IPS DF 6.9 (cell line): ENCODE results near the gene RASA3.

Experiments used
- DNase-seq: peaks from one replicate; pipeline ENCODE4 v3.0.0-alpha.2; 2013; ENCODE audit warnings: low read depth, low spot score
- H3K27ac ChIP-seq: one replicate; pipeline ENCODE4 v1.5.1; 2013; ENCODE audit warnings: low read length, control low read depth
- H3K27me3 ChIP-seq: 2 replicates; pipeline ENCODE4 v1.6.1; 2013; ENCODE audit warnings: mild to moderate bottlenecking, low read length; ENCODE audit not compliant: control insufficient read depth, insufficient read depth
- H3K36me3 ChIP-seq: 2 replicates; pipeline ENCODE4 v1.6.1; 2013; ENCODE audit warnings: low read length; ENCODE audit not compliant: control insufficient read depth, insufficient read depth
- H3K4me1 ChIP-seq: 2 replicates; pipeline ENCODE4 v1.6.1; 2013; ENCODE audit warnings: low read length; ENCODE audit not compliant: control insufficient read depth, insufficient read depth
- H3K4me3 ChIP-seq: 2 replicates; pipeline ENCODE4 v1.5.1; 2013; ENCODE audit warnings: mild to moderate bottlenecking, low read length
- H3K9me3 ChIP-seq: 2 replicates; pipeline ENCODE4 v1.6.1; 2013; ENCODE audit warnings: low read length, inconsistent platforms; ENCODE audit not compliant: control insufficient read depth, insufficient read depth
- WGBS: extraction: QIAGEN DNeasy Blood & Tissue Kit; methylation state at CpG from one replicate; pipeline ENCODE4 v1.1.7; 2013; ENCODE audit warnings: mixed read lengths, missing lambda C conversion rate; ENCODE audit not compliant: insufficient read length, insufficient coverage; 5-methylcytosine and 5-hydroxymethylcytosine counted together

Gene RASA3

DNA sequence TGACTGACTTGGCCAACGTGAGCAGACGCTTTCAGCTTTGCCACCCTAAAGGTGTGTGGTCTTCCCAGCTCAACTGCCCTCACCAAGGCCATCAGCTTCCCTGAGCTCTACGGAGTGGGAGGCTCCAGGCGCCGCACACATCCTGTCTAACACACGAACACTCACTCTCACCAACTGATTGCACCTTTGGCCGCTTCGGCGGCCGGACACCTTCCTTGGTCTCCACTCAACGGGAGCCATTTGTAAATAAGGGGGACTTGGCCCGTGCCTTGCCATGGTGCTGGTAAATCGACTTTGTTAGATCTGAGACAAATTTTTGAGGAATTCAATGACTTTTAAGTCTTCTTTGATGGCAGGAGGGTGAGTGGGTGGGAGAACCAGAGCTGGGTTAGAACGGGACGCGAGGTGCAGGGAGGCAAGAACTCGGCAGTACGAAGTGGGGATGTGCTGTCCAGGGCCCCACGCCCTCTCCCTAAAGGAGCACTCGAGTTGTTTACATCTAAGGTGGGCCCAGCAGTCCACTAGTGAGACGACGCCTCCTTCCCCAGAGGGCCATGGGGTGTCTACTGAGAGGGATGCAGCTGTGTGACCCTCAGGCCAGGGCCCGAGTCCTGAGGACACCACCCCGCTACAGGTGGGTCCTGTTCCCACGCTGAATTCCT, 163.0 kb downstream of the RASA3 start:
- no peaks in the 10 kb centered on the region; the same call in 1 of the 2 replicates for H3K36me3 ChIP-seq
- WGBS, result no CpG with 5 or more reads among the region's 25 CpGs
- no peak for DNase-seq

GRCh38 chr13:113968463-113969310, 163.7 kb downstream of the RASA3 start:
- no peak for DNase-seq
- H3K27ac ChIP-seq, result no peak overlapping the region
- 0 out of 2 replicates have a peak, but pooled peaks cover 2% of the 10 kb centered on the region for H3K9me3 ChIP-seq
- H3K36me3 ChIP-seq, result no peaks in the 10 kb centered on the region; the same call in 1 of the 2 replicates
- no peak overlapping the region for H3K4me3 ChIP-seq
- no peaks in the 10 kb centered on the region for H3K4me1 ChIP-seq
- no peaks in the 10 kb centered on the region for H3K27me3 ChIP-seq
- WGBS, result no CpG with 5 or more reads among the region's 17 CpGs

More for the DNA sequence above, 163.0 kb downstream of the RASA3 start:
- Histone ChIP-seq H3K4me3 (no peak overlapping the region), H3K4me1 (no peaks in the 10 kb centered on the region), H3K27ac (no peak overlapping the region), H3K9me3 (0 out of 2 replicates have a peak, but pooled peaks cover under 1% of the 10 kb centered on the region), H3K27me3 (no peaks in the 10 kb centered on the region)

DNA sequence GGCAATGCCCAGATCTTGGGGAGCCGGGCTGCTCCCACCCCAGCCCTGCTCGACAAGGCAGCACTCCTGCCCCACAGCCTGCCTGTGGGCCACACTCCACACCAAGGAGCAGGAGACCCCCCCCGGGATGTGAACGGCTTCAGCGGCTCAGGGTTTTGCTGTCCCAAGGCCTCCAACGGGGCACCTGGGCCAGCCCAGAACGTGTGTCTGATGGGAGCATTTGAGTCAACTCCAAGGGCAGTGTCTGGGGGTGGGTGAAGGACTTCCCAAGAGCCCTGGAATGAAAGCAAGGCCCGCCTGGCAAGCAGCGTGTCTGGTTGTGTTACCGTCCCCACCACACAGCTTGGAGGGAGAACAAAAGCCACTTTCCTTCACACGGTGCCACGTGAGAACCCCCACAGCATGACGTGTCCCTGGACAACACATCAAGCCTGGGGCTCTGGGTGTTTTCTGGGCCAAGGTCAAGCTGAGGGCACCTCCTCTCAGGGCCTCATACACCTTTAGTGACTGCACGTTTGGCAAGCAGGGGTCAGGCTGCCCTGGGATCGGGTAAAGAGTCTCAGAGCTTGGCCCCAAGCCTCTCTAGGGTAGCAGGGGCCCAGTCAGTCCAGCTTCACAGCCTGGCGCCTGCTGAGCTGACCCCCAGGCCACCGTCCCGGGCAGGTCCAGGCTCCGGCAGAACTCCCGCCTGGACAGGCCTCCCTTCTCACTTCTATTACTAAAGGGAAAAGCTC, 164.5 kb downstream of the RASA3 start:
- WGBS, result no CpG with 5 or more reads among the region's 20 CpGs
- Histone ChIP-seq H3K9me3 (0 out of 2 replicates have a peak, but pooled peaks cover 2% of the 10 kb centered on the region), H3K36me3 (no peaks in the 10 kb centered on the region; the same call in 1 of the 2 replicates), H3K27me3 (no peaks in the 10 kb centered on the region), H3K4me1 (no peaks in the 10 kb centered on the region), H3K27ac (no peak overlapping the region), H3K4me3 (no peak overlapping the region)
- no peak for DNase-seq

GRCh38 chr13:113967206-113967720, 165.2 kb downstream of the RASA3 start:
- Histone ChIP-seq H3K27me3 (no peaks in the 10 kb centered on the region), H3K4me3 (no peak overlapping the region), H3K27ac (no peak overlapping the region), H3K4me1 (no peaks in the 10 kb centered on the region), H3K36me3 (no peaks in the 10 kb centered on the region; the same call in 1 of the 2 replicates), H3K9me3 (0 out of 2 replicates have a peak, but pooled peaks cover 2% of the 10 kb centered on the region)
- WGBS, result no CpG with 5 or more reads among the region's 9 CpGs
- no peak for DNase-seq

DNA sequence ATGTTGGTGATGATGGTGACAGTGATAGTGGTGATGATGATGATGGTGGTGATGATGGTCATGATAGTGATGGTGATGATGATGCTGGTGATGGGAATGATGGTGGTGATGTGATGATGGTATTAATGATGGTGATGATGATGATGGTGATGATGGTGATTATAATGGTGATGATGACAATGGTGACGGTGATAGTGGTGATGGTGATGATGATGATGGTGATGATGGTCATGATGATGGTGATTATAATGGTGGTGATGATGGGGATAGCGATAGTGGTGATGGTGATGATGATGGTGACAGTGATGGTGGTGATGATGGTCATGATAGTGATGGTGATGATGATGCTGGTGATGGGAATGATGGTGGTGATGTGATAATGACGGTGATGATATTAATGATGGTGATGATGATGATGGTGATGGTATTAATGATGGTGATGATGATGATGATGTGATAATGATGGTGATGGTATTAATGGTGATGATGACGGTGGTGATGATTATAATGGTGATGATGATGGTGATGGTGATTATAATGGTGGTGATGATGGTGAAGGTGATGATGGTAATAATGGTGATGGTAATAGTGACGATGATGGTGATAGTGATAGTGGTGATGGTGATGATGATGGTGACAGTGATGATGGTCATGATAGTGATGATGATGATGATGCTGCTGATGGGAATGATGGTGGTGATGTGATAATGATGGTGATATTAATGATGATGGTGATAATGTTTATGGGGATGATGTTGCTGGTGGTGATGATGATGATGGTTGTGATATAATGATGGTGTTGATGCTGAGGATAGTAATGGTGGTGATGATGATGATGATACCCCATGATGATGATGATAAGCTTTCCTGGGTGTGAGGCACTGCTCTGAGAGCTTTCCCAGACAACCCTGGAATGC, 166.2 kb downstream of the RASA3 start:
- no peak for DNase-seq
- 100% methylated on average over 2 of the region's 5 CpGs for WGBS
- no peaks in the 10 kb centered on the region; the same call in 1 of the 2 replicates for H3K36me3 ChIP-seq
- no peak overlapping the region for H3K4me3 ChIP-seq
- no peaks in the 10 kb centered on the region for H3K27me3 ChIP-seq
- H3K4me1 ChIP-seq, result no peaks in the 10 kb centered on the region
- H3K9me3 ChIP-seq, result 0 out of 2 replicates have a peak, but pooled peaks cover 2% of the 10 kb centered on the region
- H3K27ac ChIP-seq, result no peak overlapping the region

DNA sequence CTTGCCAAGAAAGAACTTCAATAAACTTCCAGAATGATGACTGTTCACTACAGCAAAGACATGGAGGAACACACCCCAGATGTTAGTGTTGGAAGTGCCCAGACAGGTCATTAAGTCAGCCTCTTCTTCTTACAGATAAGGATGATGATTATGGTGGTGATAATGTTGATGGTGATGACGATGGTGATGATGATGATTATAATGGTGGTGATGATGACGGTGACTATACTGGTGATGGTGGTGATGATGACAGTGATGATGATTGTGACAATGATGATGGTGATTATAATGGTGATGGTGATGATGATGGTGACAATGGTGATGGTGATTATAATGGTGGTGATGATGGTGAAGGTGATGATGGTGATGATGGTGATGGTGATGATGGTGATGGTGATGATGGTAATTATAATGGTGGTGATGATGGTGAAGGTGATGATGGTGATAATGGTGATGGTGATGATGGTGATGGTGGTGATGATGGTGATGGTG, 167.0 kb downstream of the RASA3 start:
- H3K36me3 ChIP-seq, result no peaks in the 10 kb centered on the region; the same call in 1 of the 2 replicates
- 100% methylated on average over 2 of the region's 2 CpGs for WGBS
- no peaks in the 10 kb centered on the region for H3K27me3 ChIP-seq
- H3K27ac ChIP-seq, result no peak overlapping the region
- no peak for DNase-seq
- H3K4me3 ChIP-seq, result no peak overlapping the region
- peaks cover 4% of the 10 kb centered on the region; the same call in 1 of the 2 replicates for H3K9me3 ChIP-seq
- no peaks in the 10 kb centered on the region for H3K4me1 ChIP-seq

GRCh38 chr13:113964251-113964995, 168.0 kb downstream of the RASA3 start:
- Histone ChIP-seq H3K4me1 (no peaks in the 10 kb centered on the region), H3K27ac (no peak overlapping the region), H3K4me3 (no peak overlapping the region), H3K27me3 (no peaks in the 10 kb centered on the region), H3K9me3 (peaks cover 4% of the 10 kb centered on the region; the same call in 1 of the 2 replicates), H3K36me3 (no peaks in the 10 kb centered on the region; the same call in 1 of the 2 replicates)
- no peak for DNase-seq
- WGBS, result no CpG with 5 or more reads among the region's 21 CpGs

DNA sequence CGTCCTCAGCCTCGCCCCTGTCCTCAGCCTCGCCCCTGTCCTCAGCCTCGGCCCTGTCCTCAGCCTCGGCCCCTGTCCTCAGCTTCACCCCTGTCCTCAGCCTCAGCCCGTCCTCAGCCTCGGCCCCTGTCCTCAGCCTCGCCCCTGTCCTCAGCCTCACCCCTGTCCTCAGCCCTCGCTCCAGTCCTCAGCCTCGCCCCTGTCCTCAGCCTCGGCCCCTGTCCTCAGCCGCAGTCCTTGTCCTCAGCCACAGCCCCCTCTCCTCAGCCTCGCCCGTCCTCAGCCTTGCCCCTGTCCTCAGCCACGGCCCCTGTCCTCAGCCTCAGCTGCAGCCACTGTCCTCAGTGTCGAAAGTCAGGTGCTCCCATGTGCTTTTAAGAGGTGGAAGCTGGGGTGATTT, 169.0 kb downstream of the RASA3 start:
- Histone ChIP-seq H3K27me3 (no peaks in the 10 kb centered on the region), H3K9me3 (peaks cover 5% of the 10 kb centered on the region; the same call in 1 of the 2 replicates), H3K27ac (no peak overlapping the region), H3K4me3 (no peak overlapping the region), H3K4me1 (no peaks in the 10 kb centered on the region), H3K36me3 (no peaks in the 10 kb centered on the region; the same call in 1 of the 2 replicates)
- WGBS, result no CpG with 5 or more reads among the region's 16 CpGs
- DNase-seq, result no peak

GRCh38 chr13:113962975-113963374, 169.4 kb downstream of the RASA3 start:
- no peak for DNase-seq
- no CpG with 5 or more reads among the region's 17 CpGs for WGBS

More at GRCh38 chr13:113962975-113963374, 169.4 kb downstream of the RASA3 start:
- Histone ChIP-seq H3K4me3 (no peak overlapping the region), H3K27me3 (no peaks in the 10 kb centered on the region), H3K4me1 (no peaks in the 10 kb centered on the region), H3K36me3 (no peaks in the 10 kb centered on the region; the same call in 1 of the 2 replicates), H3K9me3 (peaks cover 5% of the 10 kb centered on the region; the same call in 1 of the 2 replicates), H3K27ac (no peak overlapping the region)
